Measurements from ENCODE around the gene ZNF891. TPM values are rescaled to one million over a fixed set of nuclear protein-coding genes. Genes with fewer than 3 reads are reported as not detected.

Gene ZNF891
- total RNA-seq, 1 donor from 2014 or later: 4.0 TPM

GRCh38 chr12:133145981-133146380, 15.9 kb upstream of the ZNF891 start:
- CTCF ChIA-PET: no interaction called here
- no peak overlapping the region for H3K27ac Mint-ChIP-seq
- H3K27me3 Mint-ChIP-seq: no peaks in the 10 kb centered on the region

DNA sequence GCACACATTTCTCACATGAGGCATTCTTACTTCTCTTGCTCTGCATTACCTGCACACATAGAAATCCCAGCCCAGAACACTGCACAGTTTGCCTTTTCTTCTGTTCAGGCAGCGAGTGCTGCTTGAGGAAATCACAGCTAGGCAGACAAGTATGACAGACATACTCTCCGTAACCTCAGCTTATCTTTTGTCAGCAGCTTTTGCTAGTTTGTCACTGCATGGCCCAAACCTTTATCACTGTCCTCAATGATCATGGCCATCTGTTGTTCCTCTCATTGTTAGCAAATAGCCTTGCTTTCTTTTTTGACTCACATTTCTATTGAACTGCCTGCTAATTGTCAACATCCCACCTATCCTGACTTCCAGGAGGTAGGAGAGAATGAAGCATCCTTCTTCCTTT, 5.7 kb upstream of the ZNF891 start:
- TF ChIP-seq, protein P1, sequence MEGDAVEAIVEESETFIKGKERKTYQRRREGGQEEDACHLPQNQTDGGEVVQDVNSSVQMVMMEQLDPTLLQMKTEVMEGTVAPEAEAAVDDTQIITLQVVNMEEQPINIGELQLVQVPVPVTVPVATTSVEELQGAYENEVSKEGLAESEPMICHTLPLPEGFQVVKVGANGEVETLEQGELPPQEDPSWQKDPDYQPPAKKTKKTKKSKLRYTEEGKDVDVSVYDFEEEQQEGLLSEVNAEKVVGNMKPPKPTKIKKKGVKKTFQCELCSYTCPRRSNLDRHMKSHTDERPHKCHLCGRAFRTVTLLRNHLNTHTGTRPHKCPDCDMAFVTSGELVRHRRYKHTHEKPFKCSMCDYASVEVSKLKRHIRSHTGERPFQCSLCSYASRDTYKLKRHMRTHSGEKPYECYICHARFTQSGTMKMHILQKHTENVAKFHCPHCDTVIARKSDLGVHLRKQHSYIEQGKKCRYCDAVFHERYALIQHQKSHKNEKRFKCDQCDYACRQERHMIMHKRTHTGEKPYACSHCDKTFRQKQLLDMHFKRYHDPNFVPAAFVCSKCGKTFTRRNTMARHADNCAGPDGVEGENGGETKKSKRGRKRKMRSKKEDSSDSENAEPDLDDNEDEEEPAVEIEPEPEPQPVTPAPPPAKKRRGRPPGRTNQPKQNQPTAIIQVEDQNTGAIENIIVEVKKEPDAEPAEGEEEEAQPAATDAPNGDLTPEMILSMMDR (IDR thresholded peaks at IDR 0.05): no peak
- Mint-ChIP-seq H3K4me1 (peaks cover 9% of the 10 kb centered on the region), H3K9me3 (peaks cover 56% of the 10 kb centered on the region), H3K27ac (no peak overlapping the region), H3K4me3 (no peak overlapping the region), H3K36me3 (ENCODE audit: low read depth) (peaks cover 86% of the 10 kb centered on the region), H3K27me3 (no peaks in the 10 kb centered on the region)
- DNase-seq: no peak
- ChIA-PET POLR2A (no interaction called here), CTCF (no interaction called here)
- intact Hi-C loops (cut with micrococcal nuclease): no loop called here
- ATAC-seq (ENCODE audit: low read depth): no peak

More at GRCh38 chr12:133145981-133146380, 15.9 kb upstream of the ZNF891 start:
- peaks cover 52% of the 10 kb centered on the region for H3K9me3 Mint-ChIP-seq
- DNase-seq (no peak), ATAC-seq (ENCODE audit: low read depth) (no peak)
- H3K4me3 Mint-ChIP-seq: no peak overlapping the region
- TF ChIP-seq, protein P1 (IDR thresholded peaks at IDR 0.05): no peak
- POLR2A ChIA-PET: no interaction called here
- peaks cover 83% of the 10 kb centered on the region for H3K36me3 Mint-ChIP-seq (ENCODE audit: low read depth)
- H3K4me1 Mint-ChIP-seq: no peaks in the 10 kb centered on the region
- intact Hi-C loops (cut with micrococcal nuclease): no loop called here

DNA sequence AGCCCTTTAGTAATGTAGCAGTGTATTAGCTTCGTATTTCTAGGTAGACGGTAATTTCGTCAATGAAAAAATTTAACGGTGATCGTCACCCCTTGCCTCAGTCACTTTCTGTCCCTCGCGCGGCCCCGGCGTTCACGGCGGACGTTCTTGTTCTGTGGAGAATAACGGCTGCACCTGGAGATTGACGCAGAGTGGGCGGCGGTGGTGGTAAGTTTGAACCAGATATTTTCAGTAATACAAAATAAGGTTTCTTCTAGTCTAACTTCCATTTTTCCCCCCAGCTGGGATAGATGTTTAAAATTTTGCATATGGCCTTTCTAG, 694 bp upstream of the ZNF891 start:
- peaks cover 21% of the 10 kb centered on the region for H3K4me1 Mint-ChIP-seq
- ATAC-seq (ENCODE audit: low read depth): peak; percentile 2
- H3K9me3 Mint-ChIP-seq: peaks cover 29% of the 10 kb centered on the region

GRCh38 chr12:133129368-133130037, 571 bp downstream of the ZNF891 start:
- POLR2A ChIA-PET: interaction anchor here (0.6 to 2.8 kb wide), 9 partner anchors 45 to 357 kb away, joined by 3 to 62 read pairs (median 4); partner anchors contain the start of genes CHFR, ZNF140, ZNF26 and ZNF268
- TF ChIP-seq, protein P1 (IDR thresholded peaks at IDR 0.05): no peak
- intact Hi-C loops (cut with micrococcal nuclease): loop anchor here (1.0 to 5.0 kb wide), 9 partner anchors 49 to 367 kb away; partner anchors contain the start of genes ANKLE2, CHFR, GOLGA3 and ZNF140
- no peaks in the 10 kb centered on the region for H3K27me3 Mint-ChIP-seq
- ATAC-seq (ENCODE audit: low read depth): no peak
- peaks cover 21% of the 10 kb centered on the region for H3K4me1 Mint-ChIP-seq
- CTCF ChIA-PET: no interaction called here
- H3K9me3 Mint-ChIP-seq: peaks cover 28% of the 10 kb centered on the region
- H3K4me3 Mint-ChIP-seq: peak overlapping the region; percentile 95
- peaks cover 71% of the 10 kb centered on the region for H3K36me3 Mint-ChIP-seq (ENCODE audit: low read depth)
- peak overlapping the region; percentile 98 for H3K27ac Mint-ChIP-seq
- no peak for DNase-seq

More for the DNA sequence above, 694 bp upstream of the ZNF891 start:
- DNase-seq: no peak
- peak overlapping the region; percentile 98 for H3K27ac Mint-ChIP-seq
- H3K27me3 Mint-ChIP-seq: no peaks in the 10 kb centered on the region
- intact Hi-C loops (cut with micrococcal nuclease): loop anchor here (1.0 to 5.0 kb wide), 9 partner anchors 50 to 368 kb away; partner anchors contain the start of genes ANKLE2, CHFR, GOLGA3 and ZNF140
- peak overlapping the region; percentile 95 for H3K4me3 Mint-ChIP-seq
- TF ChIP-seq, protein P1 (IDR thresholded peaks at IDR 0.05): no peak
- POLR2A ChIA-PET: interaction anchor here (1.3 to 2.8 kb wide), 5 partner anchors 50 to 358 kb away, joined by 4 to 62 read pairs (median 7); partner anchors contain the start of genes ZNF140, ZNF268 and ZNF84
- peaks cover 72% of the 10 kb centered on the region for H3K36me3 Mint-ChIP-seq (ENCODE audit: low read depth)
- CTCF ChIA-PET: interaction anchor here (0.7 kb wide), 1 partner anchor 9 kb away, joined by 3 read pairs; no protein-coding TSS in a partner anchor

GRCh38 chr12:133124674-133125073, 5.4 kb downstream of the ZNF891 start:
- DNase-seq: no peak
- TF ChIP-seq, protein P1 (IDR thresholded peaks at IDR 0.05): no peak
- Mint-ChIP-seq H3K4me3 (no peak overlapping the region), H3K36me3 (ENCODE audit: low read depth) (peaks cover 75% of the 10 kb centered on the region), H3K9me3 (peaks cover 35% of the 10 kb centered on the region), H3K27ac (no peak overlapping the region), H3K27me3 (no peaks in the 10 kb centered on the region), H3K4me1 (peaks cover 5% of the 10 kb centered on the region)
- CTCF ChIA-PET: no interaction called here
- POLR2A ChIA-PET: no interaction called here
- ATAC-seq (ENCODE audit: low read depth): no peak
- intact Hi-C loops (cut with micrococcal nuclease): no loop called here
